Mucosa of stomach (tissue), 1 donor: Measurements from ENCODE around the gene FGD4.

Source experiments
- H3K27me3 ChIP-seq: one replicate; pipeline ENCODE4 v1.7.0; 2013; ENCODE audit warnings: mild to moderate bottlenecking, low read length; ENCODE audit not compliant: control insufficient read depth, insufficient read depth
- H3K36me3 ChIP-seq: one replicate; pipeline ENCODE4 v1.7.0; 2013; ENCODE audit warnings: low read length; ENCODE audit not compliant: control insufficient read depth, insufficient read depth
- H3K4me1 ChIP-seq: one replicate; pipeline ENCODE4 v1.7.0; 2013; ENCODE audit warnings: mild to moderate bottlenecking, low read length; ENCODE audit not compliant: control insufficient read depth, insufficient read depth
- H3K4me3 ChIP-seq: one replicate; pipeline ENCODE4 v1.7.0; 2013; ENCODE audit warnings: low read length
- H3K9ac ChIP-seq: one replicate; pipeline ENCODE4 v1.7.0; 2013; ENCODE audit warnings: mild to moderate bottlenecking, low read length, moderate library complexity
- H3K9me3 ChIP-seq: one replicate; pipeline ENCODE4 v1.7.0; 2013; ENCODE audit warnings: mild to moderate bottlenecking, low read length, moderate library complexity; ENCODE audit not compliant: control insufficient read depth
- donor health status: Pancreatic carcinoma.

FGD4 gene

GRCh38 chr12:32446316-32447119 lies 47.2 kb downstream of the FGD4 start:
- H3K9ac ChIP-seq, result no peak overlapping the region
- no peaks in the 10 kb centered on the region for H3K9me3 ChIP-seq
- no peak overlapping the region for H3K4me3 ChIP-seq
- H3K36me3 ChIP-seq, result no peaks in the 10 kb centered on the region
- no peaks in the 10 kb centered on the region for H3K27me3 ChIP-seq
- peaks cover 39% of the 10 kb centered on the region for H3K4me1 ChIP-seq

GRCh38 chr12:32448586-32448985 lies 49.2 kb downstream of the FGD4 start:
- Histone ChIP-seq H3K4me3 (no peak overlapping the region), H3K27me3 (no peaks in the 10 kb centered on the region), H3K9ac (no peak overlapping the region), H3K4me1 (peaks cover 39% of the 10 kb centered on the region), H3K36me3 (no peaks in the 10 kb centered on the region), H3K9me3 (no peaks in the 10 kb centered on the region)

- H3K4me1 ChIP-seq, result peaks cover 38% of the 10 kb centered on the region
- no peak overlapping the region for H3K9ac ChIP-seq
- H3K9me3 ChIP-seq, result no peaks in the 10 kb centered on the region
- no peaks in the 10 kb centered on the region for H3K27me3 ChIP-seq
- no peak overlapping the region for H3K4me3 ChIP-seq
- no peaks in the 10 kb centered on the region for H3K36me3 ChIP-seq
These were observed 51.0 kb downstream of the FGD4 start for GRCh38 chr12:32450363-32450762.

GRCh38 chr12:32450768-32451167 lies 51.4 kb downstream of the FGD4 start:
- Histone ChIP-seq H3K4me1 (peaks cover 40% of the 10 kb centered on the region), H3K4me3 (no peak overlapping the region), H3K9me3 (no peaks in the 10 kb centered on the region), H3K9ac (no peak overlapping the region), H3K27me3 (no peaks in the 10 kb centered on the region), H3K36me3 (no peaks in the 10 kb centered on the region)

- H3K4me3 ChIP-seq, result no peak overlapping the region
- no peaks in the 10 kb centered on the region for H3K27me3 ChIP-seq
- H3K36me3 ChIP-seq, result no peaks in the 10 kb centered on the region
- peaks cover 46% of the 10 kb centered on the region for H3K4me1 ChIP-seq
- no peak overlapping the region for H3K9ac ChIP-seq
- no peaks in the 10 kb centered on the region for H3K9me3 ChIP-seq
These were observed 52.5 kb downstream of the FGD4 start for GRCh38 chr12:32451816-32452215.

GRCh38 chr12:32454075-32454474 lies 54.7 kb downstream of the FGD4 start:
- Histone ChIP-seq H3K4me3 (no peak overlapping the region), H3K9me3 (no peaks in the 10 kb centered on the region), H3K9ac (no peak overlapping the region), H3K4me1 (peaks cover 36% of the 10 kb centered on the region), H3K36me3 (no peaks in the 10 kb centered on the region), H3K27me3 (no peaks in the 10 kb centered on the region)

GRCh38 chr12:32454866-32455265 lies 55.5 kb downstream of the FGD4 start:
- H3K4me1 ChIP-seq, result peaks cover 36% of the 10 kb centered on the region
- no peaks in the 10 kb centered on the region for H3K36me3 ChIP-seq
- no peaks in the 10 kb centered on the region for H3K27me3 ChIP-seq
- no peak overlapping the region for H3K9ac ChIP-seq
- H3K9me3 ChIP-seq, result no peaks in the 10 kb centered on the region
- no peak overlapping the region for H3K4me3 ChIP-seq

- H3K27me3 ChIP-seq, result no peaks in the 10 kb centered on the region
- no peaks in the 10 kb centered on the region for H3K9me3 ChIP-seq
- peaks cover 30% of the 10 kb centered on the region for H3K4me1 ChIP-seq
- no peak overlapping the region for H3K4me3 ChIP-seq
- H3K9ac ChIP-seq, result peak overlapping the region; percentile 3
- no peaks in the 10 kb centered on the region for H3K36me3 ChIP-seq
These were observed 56.3 kb downstream of the FGD4 start for GRCh38 chr12:32455607-32456071.

GRCh38 chr12:32457251-32458025 lies 58.1 kb downstream of the FGD4 start:
- no peak overlapping the region for H3K4me3 ChIP-seq
- no peaks in the 10 kb centered on the region for H3K27me3 ChIP-seq
- H3K9me3 ChIP-seq, result no peaks in the 10 kb centered on the region
- H3K4me1 ChIP-seq, result peaks cover 22% of the 10 kb centered on the region
- no peaks in the 10 kb centered on the region for H3K36me3 ChIP-seq
- H3K9ac ChIP-seq, result no peak overlapping the region

- H3K4me1 ChIP-seq, result peaks cover 15% of the 10 kb centered on the region
- H3K9ac ChIP-seq, result no peak overlapping the region
- no peaks in the 10 kb centered on the region for H3K36me3 ChIP-seq
- no peaks in the 10 kb centered on the region for H3K27me3 ChIP-seq
- no peak overlapping the region for H3K4me3 ChIP-seq
- H3K9me3 ChIP-seq, result no peaks in the 10 kb centered on the region
These were observed 61.3 kb downstream of the FGD4 start for GRCh38 chr12:32460638-32461037.

- Histone ChIP-seq H3K36me3 (no peaks in the 10 kb centered on the region), H3K9me3 (no peaks in the 10 kb centered on the region), H3K9ac (no peak overlapping the region), H3K4me1 (no peaks in the 10 kb centered on the region), H3K4me3 (no peak overlapping the region), H3K27me3 (no peaks in the 10 kb centered on the region)
These were observed 63.5 kb downstream of the FGD4 start for GRCh38 chr12:32462908-32463307.

- no peak overlapping the region for H3K4me3 ChIP-seq
- no peaks in the 10 kb centered on the region for H3K9me3 ChIP-seq
- H3K27me3 ChIP-seq, result no peaks in the 10 kb centered on the region
- H3K9ac ChIP-seq, result no peak overlapping the region
- H3K4me1 ChIP-seq, result no peaks in the 10 kb centered on the region
- H3K36me3 ChIP-seq, result no peaks in the 10 kb centered on the region
These were observed 66.8 kb downstream of the FGD4 start for GRCh38 chr12:32466187-32466586.
